Fibroblast of the aortic adventitia (primary cell): Measurements from ENCODE around the gene PAX5. TPM values are rescaled to one million over a fixed set of nuclear protein-coding genes. Genes with fewer than 3 reads are reported as not detected.

ENCODE experiments used
- DNase-seq: peaks from one replicate; pipeline ENCODE4 v3.0.0-alpha.2; 2010; ENCODE audit warnings: low read depth
- H3K4me3 ChIP-seq: 2 replicates; pipeline ENCODE4 v1.5.1; 2011; ENCODE audit warnings: low read depth, mild to moderate bottlenecking, control low read depth, low read length, moderate library complexity
- CTCF ChIP-seq: IDR thresholded peaks from 2 replicates; pipeline ENCODE4 v1.5.1; 2011; ENCODE audit warnings: mild to moderate bottlenecking, low read length, control low read depth, inconsistent platforms; ENCODE audit not compliant: insufficient read depth
- total RNA-seq: library from RNA; depleted of rRNA; stranded (reverse); fragments of >200 nt; gene quantifications from 2 replicates; pipeline ENCODE4 v1.2.3, GENCODE V29; 2012; ENCODE audit warnings: low replicate concordance

PAX5 gene
- total RNA-seq, 1 donor, result not detected

- DNase-seq, result no peak
- TF ChIP-seq CTCF, result no peak
- H3K4me3 ChIP-seq, result no peak overlapping the region
These were observed 22.5 kb downstream of the PAX5 start for GRCh38 chr9:37011530-37011929.

GRCh38 chr9:37010976-37011375, 23.1 kb downstream of the PAX5 start:
- H3K4me3 ChIP-seq, result no peak overlapping the region
- DNase-seq, result no peak
- no peak for TF ChIP-seq CTCF

- no peak for DNase-seq
- H3K4me3 ChIP-seq, result no peak overlapping the region
- no peak for TF ChIP-seq CTCF
These were observed 23.9 kb downstream of the PAX5 start for GRCh38 chr9:37010180-37010579.

GRCh38 chr9:37007295-37007694, 26.8 kb downstream of the PAX5 start:
- DNase-seq, result no peak

GRCh38 chr9:37005517-37006140, 28.4 kb downstream of the PAX5 start:
- no peak overlapping the region for H3K4me3 ChIP-seq
- no peak for DNase-seq
- TF ChIP-seq CTCF, result no peak

More at GRCh38 chr9:37007295-37007694, 26.8 kb downstream of the PAX5 start:
- no peak overlapping the region for H3K4me3 ChIP-seq
- TF ChIP-seq CTCF, result no peak

- DNase-seq, result no peak
- no peak overlapping the region for H3K4me3 ChIP-seq
- no peak for TF ChIP-seq CTCF
These were observed 29.6 kb downstream of the PAX5 start for GRCh38 chr9:37004424-37004935.
